ENCODE data around the gene HIP1.
"Not testable (repeated sequence)": the region's sequence is repeated elsewhere in the genome, so short reads cannot be mapped to it uniquely, and the experiment has no call there.

The HIP1 gene

GRCh38 chr7:75639886-75640190 lies 98.9 kb downstream of the HIP1 start:
- H3K4me3 ChIP-seq (replicated peaks; ENCODE audit: low read depth, low read length): peak overlapping the region; percentile 60
- TF ChIP-seq, protein P1, sequence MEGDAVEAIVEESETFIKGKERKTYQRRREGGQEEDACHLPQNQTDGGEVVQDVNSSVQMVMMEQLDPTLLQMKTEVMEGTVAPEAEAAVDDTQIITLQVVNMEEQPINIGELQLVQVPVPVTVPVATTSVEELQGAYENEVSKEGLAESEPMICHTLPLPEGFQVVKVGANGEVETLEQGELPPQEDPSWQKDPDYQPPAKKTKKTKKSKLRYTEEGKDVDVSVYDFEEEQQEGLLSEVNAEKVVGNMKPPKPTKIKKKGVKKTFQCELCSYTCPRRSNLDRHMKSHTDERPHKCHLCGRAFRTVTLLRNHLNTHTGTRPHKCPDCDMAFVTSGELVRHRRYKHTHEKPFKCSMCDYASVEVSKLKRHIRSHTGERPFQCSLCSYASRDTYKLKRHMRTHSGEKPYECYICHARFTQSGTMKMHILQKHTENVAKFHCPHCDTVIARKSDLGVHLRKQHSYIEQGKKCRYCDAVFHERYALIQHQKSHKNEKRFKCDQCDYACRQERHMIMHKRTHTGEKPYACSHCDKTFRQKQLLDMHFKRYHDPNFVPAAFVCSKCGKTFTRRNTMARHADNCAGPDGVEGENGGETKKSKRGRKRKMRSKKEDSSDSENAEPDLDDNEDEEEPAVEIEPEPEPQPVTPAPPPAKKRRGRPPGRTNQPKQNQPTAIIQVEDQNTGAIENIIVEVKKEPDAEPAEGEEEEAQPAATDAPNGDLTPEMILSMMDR (IDR thresholded peaks at IDR 0.05; ENCODE audit: low read depth, low read length, missing control alignments): no peak
- no peak for DNase-seq (ENCODE audit: extremely low read depth, low read depth)

GRCh38 chr7:75639071-75639885 lies 99.5 kb downstream of the HIP1 start:
- DNase-seq (ENCODE audit: extremely low read depth, low read depth): no peak
- TF ChIP-seq, protein P1 (IDR thresholded peaks at IDR 0.05; ENCODE audit: low read depth, low read length, missing control alignments): no peak
- peak overlapping the region; percentile 60 for H3K4me3 ChIP-seq (replicated peaks; ENCODE audit: low read depth, low read length)

DNA sequence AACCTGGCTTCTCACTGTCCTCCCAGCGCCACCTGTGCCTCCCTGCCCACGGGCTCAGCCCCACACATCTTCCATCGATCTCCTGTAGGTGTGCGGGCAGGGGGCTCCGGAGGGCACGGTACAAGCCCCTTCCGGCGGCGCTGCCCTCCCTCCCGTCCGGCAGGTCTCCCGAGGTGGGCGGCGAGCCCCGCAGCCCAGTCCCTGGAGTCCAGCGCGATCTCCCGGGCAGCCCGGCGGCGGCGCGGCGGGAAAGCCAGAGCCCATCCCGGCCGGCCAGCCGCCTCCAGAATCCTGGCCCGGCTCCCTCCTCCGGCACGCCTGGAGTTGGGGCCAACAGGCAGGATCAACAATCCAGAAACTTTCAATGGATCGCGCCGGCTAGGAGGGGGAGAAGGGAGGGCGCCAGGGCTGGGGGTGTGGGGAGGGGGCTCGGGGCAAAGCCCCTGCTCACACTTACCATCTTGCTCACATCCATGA lies 100.1 kb downstream of the HIP1 start:
- TF ChIP-seq, protein P1 (IDR thresholded peaks at IDR 0.05; ENCODE audit: low read depth, low read length, missing control alignments): no peak
- peak overlapping the region; percentile 60 for H3K4me3 ChIP-seq (replicated peaks; ENCODE audit: low read depth, low read length)
- DNase-seq (ENCODE audit: extremely low read depth, low read depth): no peak

GRCh38 chr7:75637854-75638593 lies 100.7 kb downstream of the HIP1 start:
- no peak for DNase-seq (ENCODE audit: extremely low read depth, low read depth)
- peak overlapping the region; percentile 60 for H3K4me3 ChIP-seq (replicated peaks; ENCODE audit: low read depth, low read length)
- TF ChIP-seq, protein P1 (IDR thresholded peaks at IDR 0.05; ENCODE audit: low read depth, low read length, missing control alignments): no peak

DNA sequence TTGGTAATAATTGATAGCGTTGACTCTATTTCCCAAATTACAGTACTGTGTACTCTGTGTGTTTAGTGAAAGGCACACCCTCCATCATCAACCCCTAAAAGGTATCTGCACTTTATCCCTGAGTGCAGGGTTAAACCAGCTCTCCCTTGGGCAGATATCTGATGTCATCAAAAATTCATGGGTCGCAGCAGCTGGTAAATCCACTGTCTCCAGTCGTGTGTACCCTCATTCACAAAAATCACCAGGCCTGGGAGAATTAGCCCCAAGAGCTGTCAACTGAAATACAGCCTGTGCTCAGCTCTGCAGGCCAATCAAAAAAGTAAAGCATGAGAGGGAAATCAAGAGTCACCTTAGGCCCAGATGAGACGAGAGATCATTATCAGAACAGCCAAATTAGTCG lies 103.7 kb downstream of the HIP1 start:
- no peak for DNase-seq (ENCODE audit: extremely low read depth, low read depth)
- TF ChIP-seq, protein P1 (IDR thresholded peaks at IDR 0.05; ENCODE audit: low read depth, low read length, missing control alignments): no peak
- H3K4me3 ChIP-seq (replicated peaks; ENCODE audit: low read depth, low read length): no peak overlapping the region

DNA sequence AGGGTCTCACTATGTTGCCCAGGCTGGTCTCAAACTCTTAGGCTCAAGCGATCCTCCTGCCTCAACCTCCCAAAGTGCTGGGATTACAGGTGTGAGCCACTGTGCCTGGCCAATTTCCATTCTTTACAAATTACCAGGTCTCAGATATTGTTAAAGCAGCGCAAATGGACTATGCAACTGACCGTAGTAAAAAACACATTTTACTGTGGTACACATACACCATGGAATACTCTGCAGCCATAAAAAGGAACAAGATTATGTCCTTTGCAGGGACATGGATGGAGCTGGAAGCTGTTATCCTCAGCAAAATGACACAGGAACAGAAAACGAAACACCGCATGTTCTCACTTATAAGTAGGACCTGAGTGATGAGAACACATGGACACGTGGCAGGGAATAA lies 106.2 kb downstream of the HIP1 start:
- not testable (repeated sequence) for DNase-seq (ENCODE audit: extremely low read depth, low read depth); H3K4me3 ChIP-seq (replicated peaks; ENCODE audit: low read depth, low read length)

DNA sequence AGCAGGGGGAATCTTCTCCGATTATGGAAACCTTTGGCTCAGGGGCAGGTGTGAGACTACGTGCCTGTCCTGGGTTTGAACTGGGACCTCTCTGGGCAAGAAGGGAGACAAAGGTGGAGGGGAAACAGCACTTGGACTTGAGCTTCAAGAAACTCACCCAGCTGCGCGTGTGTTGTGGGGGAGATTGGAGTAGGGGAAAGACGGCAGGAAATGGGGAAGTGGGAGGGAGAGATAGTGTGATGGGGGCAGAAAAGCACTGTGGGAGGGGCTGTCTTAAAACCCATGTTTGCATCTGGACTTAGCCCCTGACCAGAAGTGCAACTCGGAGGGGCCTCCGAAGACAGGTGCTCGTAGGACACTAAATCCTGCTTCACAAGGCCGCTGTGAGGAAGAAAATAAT lies 107.0 kb downstream of the HIP1 start:
- no peak for DNase-seq (ENCODE audit: extremely low read depth, low read depth)
- no peak overlapping the region for H3K4me3 ChIP-seq (replicated peaks; ENCODE audit: low read depth, low read length)
- TF ChIP-seq, protein P1 (IDR thresholded peaks at IDR 0.05; ENCODE audit: low read depth, low read length, missing control alignments): no peak

Measured in HFF-Myc (cell line).